KMS-11 (cell line): ENCODE results near the gene CIT.

Experiments
- H2AFZ ChIP-seq: fragments of 200-600 bp; sonication (generic); 2 replicates; pipeline ENCODE4 v1.6.1; 2016; ENCODE audit warnings: antibody characterized with exemption, mixed run types, low read depth
- H3K27ac ChIP-seq: fragments of 200-600 bp; sonication (generic); 2 replicates; pipeline ENCODE4 v1.6.1; 2016; ENCODE audit warnings: mild to moderate bottlenecking, mixed run types
- H3K27me3 ChIP-seq: fragments of 200-600 bp; sonication (generic); 2 replicates; pipeline ENCODE4 v1.6.1; 2017; ENCODE audit warnings: mild to moderate bottlenecking, low read depth, mixed run types, moderate library complexity; ENCODE audit not compliant: insufficient read depth
- H3K36me3 ChIP-seq: fragments of 200-600 bp; sonication (generic); 2 replicates; pipeline ENCODE4 v1.6.1; 2017; ENCODE audit warnings: mild to moderate bottlenecking, mixed run types; ENCODE audit not compliant: insufficient read depth
- H3K4me1 ChIP-seq: fragments of 200-600 bp; sonication (generic); 2 replicates; pipeline ENCODE4 v1.6.1; 2016; ENCODE audit warnings: mild to moderate bottlenecking, low read depth, mixed run types; ENCODE audit not compliant: poor library complexity, severe bottlenecking
- H3K4me2 ChIP-seq: fragments of 200-600 bp; sonication (generic); 2 replicates; pipeline ENCODE4 v1.7.0; 2016; ENCODE audit warnings: mild to moderate bottlenecking, mixed run types
- H3K4me3 ChIP-seq: fragments of 200-600 bp; sonication (generic); IDR thresholded peaks from 2 replicates; pipeline ENCODE4 v1.6.1; 2017; ENCODE audit warnings: low read depth, low read length, mixed read lengths; ENCODE audit not compliant: insufficient read depth
- H3K79me2 ChIP-seq: fragments of 200-600 bp; sonication (generic); 2 replicates; pipeline ENCODE4 v1.6.1; 2016; ENCODE audit warnings: low read depth, mixed run types; ENCODE audit not compliant: insufficient read depth
- H3K9ac ChIP-seq: fragments of 200-600 bp; sonication (generic); 2 replicates; pipeline ENCODE4 v1.6.1; 2016; ENCODE audit warnings: mild to moderate bottlenecking, mixed run types
- H4K20me1 ChIP-seq: fragments of 200-600 bp; sonication (generic); 2 replicates; pipeline ENCODE4 v1.6.1; 2016; ENCODE audit warnings: mild to moderate bottlenecking, mixed run types; ENCODE audit not compliant: insufficient read depth
- TF ChIP-seq, protein P1 (sequence below): fragments of 200-600 bp; sonication (generic); conservative IDR thresholded peaks from 2 replicates; pipeline ENCODE4 v1.6.1; 2017; ENCODE audit warnings: low read depth, mild to moderate bottlenecking, antibody characterized with exemption, low read length, moderate library complexity, mixed read lengths

The CIT gene

GRCh38 chr12:119914666-119915065 is 37.5 kb upstream of the CIT start:
- TF ChIP-seq, protein P1, sequence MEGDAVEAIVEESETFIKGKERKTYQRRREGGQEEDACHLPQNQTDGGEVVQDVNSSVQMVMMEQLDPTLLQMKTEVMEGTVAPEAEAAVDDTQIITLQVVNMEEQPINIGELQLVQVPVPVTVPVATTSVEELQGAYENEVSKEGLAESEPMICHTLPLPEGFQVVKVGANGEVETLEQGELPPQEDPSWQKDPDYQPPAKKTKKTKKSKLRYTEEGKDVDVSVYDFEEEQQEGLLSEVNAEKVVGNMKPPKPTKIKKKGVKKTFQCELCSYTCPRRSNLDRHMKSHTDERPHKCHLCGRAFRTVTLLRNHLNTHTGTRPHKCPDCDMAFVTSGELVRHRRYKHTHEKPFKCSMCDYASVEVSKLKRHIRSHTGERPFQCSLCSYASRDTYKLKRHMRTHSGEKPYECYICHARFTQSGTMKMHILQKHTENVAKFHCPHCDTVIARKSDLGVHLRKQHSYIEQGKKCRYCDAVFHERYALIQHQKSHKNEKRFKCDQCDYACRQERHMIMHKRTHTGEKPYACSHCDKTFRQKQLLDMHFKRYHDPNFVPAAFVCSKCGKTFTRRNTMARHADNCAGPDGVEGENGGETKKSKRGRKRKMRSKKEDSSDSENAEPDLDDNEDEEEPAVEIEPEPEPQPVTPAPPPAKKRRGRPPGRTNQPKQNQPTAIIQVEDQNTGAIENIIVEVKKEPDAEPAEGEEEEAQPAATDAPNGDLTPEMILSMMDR: no peak
- H3K27me3 ChIP-seq: no peaks in the 10 kb centered on the region
- no peak overlapping the region for H3K4me2 ChIP-seq
- H3K9ac ChIP-seq: no peak overlapping the region
- no peak overlapping the region for H3K4me3 ChIP-seq
- H3K79me2 ChIP-seq: no peaks in the 10 kb centered on the region
- no peaks in the 10 kb centered on the region for H3K4me1 ChIP-seq
- no peaks in the 10 kb centered on the region for H4K20me1 ChIP-seq
- H2AFZ ChIP-seq: no peak overlapping the region
- H3K27ac ChIP-seq: no peak overlapping the region
- no peaks in the 10 kb centered on the region for H3K36me3 ChIP-seq

DNA sequence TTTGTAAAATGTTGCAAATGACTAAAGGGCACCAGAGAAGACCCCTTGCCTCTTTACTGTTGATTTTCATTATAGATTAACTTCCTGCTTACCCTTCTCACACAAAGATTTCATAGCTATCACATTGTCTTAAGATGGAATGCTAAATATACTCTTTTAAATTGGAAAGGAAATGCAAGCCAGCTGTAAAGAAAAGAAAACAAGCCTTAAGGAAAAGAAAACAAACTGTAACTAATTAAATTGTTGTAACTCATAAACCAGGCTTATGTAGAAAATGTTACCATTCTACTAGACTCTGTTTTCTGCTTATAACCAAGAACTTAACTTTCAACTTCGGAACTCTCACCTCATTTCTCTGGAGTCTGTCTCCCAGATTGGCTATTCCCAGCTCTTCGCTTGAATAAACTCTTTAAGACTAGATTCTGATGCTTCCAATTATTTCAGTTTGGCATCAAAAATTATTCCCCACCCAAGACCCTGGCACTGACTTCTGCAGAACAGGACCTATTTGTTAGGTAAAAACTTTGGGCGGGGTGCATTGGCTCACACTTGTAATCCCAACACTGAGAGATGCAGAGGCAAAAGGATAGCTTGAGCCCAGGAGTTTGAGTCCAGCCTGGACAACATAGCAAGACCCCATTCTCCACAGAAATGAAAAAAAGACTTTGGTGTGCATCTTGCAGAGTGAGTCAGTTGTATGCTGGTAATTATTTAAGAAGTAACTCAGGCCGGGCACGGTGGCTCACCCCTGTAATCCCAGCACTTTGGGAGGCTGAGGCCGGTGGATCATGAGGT is 36.6 kb upstream of the CIT start:
- no peak overlapping the region for H3K27ac ChIP-seq
- H3K9ac ChIP-seq: no peak overlapping the region
- TF ChIP-seq, protein P1: no peak
- H2AFZ ChIP-seq: no peak overlapping the region
- H3K79me2 ChIP-seq: no peaks in the 10 kb centered on the region
- no peak overlapping the region for H3K4me3 ChIP-seq
- no peaks in the 10 kb centered on the region for H3K4me1 ChIP-seq
- no peaks in the 10 kb centered on the region for H3K36me3 ChIP-seq
- H3K27me3 ChIP-seq: no peaks in the 10 kb centered on the region
- no peaks in the 10 kb centered on the region for H4K20me1 ChIP-seq
- no peak overlapping the region for H3K4me2 ChIP-seq

DNA sequence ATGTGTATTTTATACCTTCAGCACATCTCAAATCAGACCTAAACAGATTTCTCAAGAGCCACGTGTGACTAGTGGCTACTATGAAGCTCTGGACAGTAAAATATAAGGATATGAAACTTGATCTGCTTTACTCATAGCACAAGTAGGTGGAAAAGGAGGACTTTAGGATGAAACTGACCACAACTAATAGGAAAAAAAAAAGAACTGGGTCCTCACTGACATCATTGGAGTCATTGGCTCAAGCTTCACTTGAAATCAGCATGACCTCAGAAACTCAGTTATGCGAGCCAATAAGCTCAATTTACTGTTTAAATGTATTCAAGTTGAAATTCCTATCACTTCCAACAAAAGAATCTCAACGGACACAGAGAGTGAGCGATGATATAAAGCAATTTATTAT is 34.1 kb upstream of the CIT start:
- Histone ChIP-seq H3K27ac (no peak overlapping the region), H3K27me3 (no peaks in the 10 kb centered on the region), H3K4me1 (no peaks in the 10 kb centered on the region), H3K36me3 (no peaks in the 10 kb centered on the region), H3K9ac (no peak overlapping the region), H2AFZ (no peak overlapping the region), H3K4me3 (no peak overlapping the region), H4K20me1 (no peaks in the 10 kb centered on the region), H3K79me2 (no peaks in the 10 kb centered on the region), H3K4me2 (no peak overlapping the region)
- TF ChIP-seq, protein P1: no peak

- no peak overlapping the region for H3K4me3 ChIP-seq
- H4K20me1 ChIP-seq: no peaks in the 10 kb centered on the region
- H3K9ac ChIP-seq: no peak overlapping the region
- TF ChIP-seq, protein P1: no peak
- no peak overlapping the region for H3K4me2 ChIP-seq
- no peak overlapping the region for H3K27ac ChIP-seq
- no peaks in the 10 kb centered on the region for H3K36me3 ChIP-seq
- no peak overlapping the region for H2AFZ ChIP-seq
- H3K4me1 ChIP-seq: no peaks in the 10 kb centered on the region
- H3K79me2 ChIP-seq: no peaks in the 10 kb centered on the region
- no peaks in the 10 kb centered on the region for H3K27me3 ChIP-seq
Observed at GRCh38 chr12:119910586-119910985, 33.5 kb upstream of the CIT start.
